DOHH2 (cell line): ENCODE results near the gene STK17A.

Experiments used
- H3F3A ChIP-seq: fragments of 200-600 bp; sonication (generic), shearing (Covaris generic); 2 replicates; pipeline ENCODE4 v1.6.0; 2016; ENCODE audit warnings: antibody characterized with exemption, mild to moderate bottlenecking; ENCODE audit not compliant: control insufficient read depth, insufficient read depth
- H3K27ac ChIP-seq: fragments of 200-600 bp; sonication (generic); 2 replicates; pipeline ENCODE4 v1.5.1; 2014; ENCODE audit warnings: low read depth, mild to moderate bottlenecking, low read length, moderate library complexity
- H3K27me3 ChIP-seq: fragments of 200-600 bp; sonication (generic); 2 replicates; pipeline ENCODE4 v1.6.1; 2014; ENCODE audit warnings: mild to moderate bottlenecking, low read length, mixed read lengths; ENCODE audit not compliant: control insufficient read depth
- H3K36me3 ChIP-seq: fragments of 200-600 bp; sonication (generic); 2 replicates; pipeline ENCODE4 v1.6.1; 2014; ENCODE audit warnings: mild to moderate bottlenecking, low read length, moderate library complexity, mixed read lengths; ENCODE audit not compliant: control insufficient read depth
- H3K4me1 ChIP-seq: fragments of 200-600 bp; sonication (generic); 2 replicates; pipeline ENCODE4 v1.6.1; 2014; ENCODE audit warnings: mild to moderate bottlenecking, low read length, mixed read lengths; ENCODE audit not compliant: control insufficient read depth
- H3K4me2 ChIP-seq: fragments of 200-600 bp; sonication (generic); 2 replicates; pipeline ENCODE4 v1.6.0; 2014; ENCODE audit warnings: mild to moderate bottlenecking, low read length, moderate library complexity
- H3K4me3 ChIP-seq: fragments of 200-600 bp; sonication (generic); 2 replicates; pipeline ENCODE4 v1.5.1; 2014; ENCODE audit warnings: mild to moderate bottlenecking, low read length, mixed read lengths
- H3K79me2 ChIP-seq: fragments of 200-600 bp; sonication (generic); 2 replicates; pipeline ENCODE4 v1.6.1; 2014; ENCODE audit warnings: mild to moderate bottlenecking, low read length, mixed read lengths; ENCODE audit not compliant: control insufficient read depth
- H3K9me2 ChIP-seq: fragments of 200-600 bp; sonication (generic); replicated peaks from 2 replicates; pipeline ENCODE4 v1.6.1; 2014; ENCODE audit warnings: mild to moderate bottlenecking, low read length, mixed read lengths; ENCODE audit not compliant: control insufficient read depth
- H3K9me3 ChIP-seq: fragments of 200-600 bp; sonication (generic); 2 replicates; pipeline ENCODE4 v1.6.1; 2014; ENCODE audit warnings: antibody characterized with exemption, low read length, mixed read lengths; ENCODE audit not compliant: control insufficient read depth, insufficient read depth
- H4K20me1 ChIP-seq: fragments of 200-600 bp; sonication (generic); 2 replicates; pipeline ENCODE4 v1.6.0; 2014; ENCODE audit warnings: low read depth, mild to moderate bottlenecking, antibody characterized with exemption, low read length, moderate library complexity; ENCODE audit not compliant: control insufficient read depth, insufficient read depth
- CTCF ChIP-seq: fragments of 200-600 bp; sonication (generic); IDR thresholded peaks from one replicate; pipeline ENCODE4 v1.5.1; 2014; ENCODE audit warnings: antibody characterized with exemption, mild to moderate bottlenecking, low read depth, low read length; ENCODE audit not compliant: poor library complexity, severe bottlenecking
- EZH2phosphoT487 ChIP-seq: fragments of 200-600 bp; sonication (generic); IDR thresholded peaks from 2 replicates; pipeline ENCODE4 v1.6.1; 2017; ENCODE audit warnings: borderline replicate concordance, mild to moderate bottlenecking, antibody characterized with exemption, low read length, moderate library complexity, mixed read lengths

The STK17A gene

GRCh38 chr7:43589133-43589478 is 6.2 kb downstream of the STK17A start:
- TF ChIP-seq CTCF = no peak
- TF ChIP-seq EZH2phosphoT487 = no peak
- Histone ChIP-seq H3K4me1 (peaks cover 85% of the 10 kb centered on the region), H3K27ac (0 out of 2 replicates have a peak overlapping the region, but pooled peaks have one; percentile 7), H3K79me2 (peaks cover 100% of the 10 kb centered on the region), H3K4me2 (peak overlapping the region; percentile 87), H3K9me3 (no peaks in the 10 kb centered on the region), H3K4me3 (peak overlapping the region; percentile 83), H4K20me1 (peaks cover 30% of the 10 kb centered on the region), H3K27me3 (no peaks in the 10 kb centered on the region), H3K9me2 (no peaks in the 10 kb centered on the region), H3K36me3 (peaks cover 41% of the 10 kb centered on the region), H3F3A (peaks cover 7% of the 10 kb centered on the region; the same call in 1 of the 2 replicates)

- H3K9me3 ChIP-seq = no peaks in the 10 kb centered on the region
- peaks cover 4% of the 10 kb centered on the region; the same call in 1 of the 2 replicates for H3F3A ChIP-seq
- peak overlapping the region; percentile 87 for H3K4me2 ChIP-seq
- H3K36me3 ChIP-seq = peaks cover 39% of the 10 kb centered on the region
- no peaks in the 10 kb centered on the region for H3K27me3 ChIP-seq
- H3K4me3 ChIP-seq = 0 out of 2 replicates have a peak overlapping the region, but pooled peaks have one; percentile 6
- peaks cover 100% of the 10 kb centered on the region for H3K79me2 ChIP-seq
- TF ChIP-seq EZH2phosphoT487 = no peak
- no peak for TF ChIP-seq CTCF
- H3K4me1 ChIP-seq = peaks cover 90% of the 10 kb centered on the region
- H3K9me2 ChIP-seq = no peaks in the 10 kb centered on the region
- H3K27ac ChIP-seq = no peak overlapping the region
- peaks cover 29% of the 10 kb centered on the region for H4K20me1 ChIP-seq
These were observed 6.8 kb downstream of the STK17A start for GRCh38 chr7:43589728-43590127.

GRCh38 chr7:43590862-43591557 is 8.1 kb downstream of the STK17A start:
- peak overlapping the region; percentile 54 for H3K4me2 ChIP-seq
- no peaks in the 10 kb centered on the region for H3K9me2 ChIP-seq
- H3K79me2 ChIP-seq = peaks cover 100% of the 10 kb centered on the region
- peaks cover 32% of the 10 kb centered on the region for H4K20me1 ChIP-seq
- H3K9me3 ChIP-seq = no peaks in the 10 kb centered on the region
- TF ChIP-seq CTCF = no peak
- TF ChIP-seq EZH2phosphoT487 = no peak
- H3K27me3 ChIP-seq = no peaks in the 10 kb centered on the region
- no peak overlapping the region for H3K27ac ChIP-seq
- 0 out of 2 replicates have a peak overlapping the region, but pooled peaks have one; percentile 3 for H3K4me3 ChIP-seq
- peaks cover 46% of the 10 kb centered on the region for H3K36me3 ChIP-seq
- H3F3A ChIP-seq = peaks cover 4% of the 10 kb centered on the region; the same call in 1 of the 2 replicates
- H3K4me1 ChIP-seq = peaks cover 84% of the 10 kb centered on the region
